RWPE2 (cell line): ENCODE results near the gene SERPINH1.
"Not testable (repeated sequence)": the region's sequence is repeated elsewhere in the genome, so short reads cannot be mapped to it uniquely, and the experiment has no call there.

Experiments used
- ATAC-seq: fragments of 200-7000 bp; cut with Tn5 transposase; 3 replicates; pipeline ENCODE4 v1.9.1; 2021; ENCODE audit warnings: low read depth
- DNase-seq: peaks from one replicate; pipeline ENCODE4 v3.0.0-alpha.2; 2020; ENCODE audit warnings: low spot score
- H3K27ac ChIP-seq: fragments of 450-650 bp; 2 replicates; pipeline ENCODE4 v1.5.1; 2017; ENCODE audit warnings: mild to moderate bottlenecking; ENCODE audit not compliant: poor library complexity, severe bottlenecking
- H3K27me3 ChIP-seq: fragments of 250-450 bp; sonication (Bioruptor Pico); 2 replicates; pipeline ENCODE4 v1.5.1; 2021; ENCODE audit warnings: mild to moderate bottlenecking, moderate library complexity; ENCODE audit not compliant: insufficient read depth, poor library complexity, severe bottlenecking
- H3K36me3 ChIP-seq: fragments of 250-450 bp; sonication (Bioruptor Pico); 2 replicates; pipeline ENCODE4 v1.5.1; 2020; ENCODE audit warnings: low read depth, mild to moderate bottlenecking, moderate library complexity
- H3K4me1 ChIP-seq: fragments of 250-450 bp; sonication (Bioruptor Pico); 2 replicates; pipeline ENCODE4 v1.5.1; 2021; ENCODE audit warnings: mild to moderate bottlenecking, moderate library complexity; ENCODE audit not compliant: insufficient read depth, poor library complexity, severe bottlenecking
- H3K4me3 ChIP-seq: fragments of 250-450 bp; sonication (Bioruptor Pico); 2 replicates; pipeline ENCODE4 v1.5.1; 2021; ENCODE audit warnings: mild to moderate bottlenecking, moderate library complexity; ENCODE audit not compliant: severe bottlenecking
- H3K9me3 ChIP-seq: fragments of 250-450 bp; sonication (Bioruptor Pico); 2 replicates; pipeline ENCODE4 v1.5.1; 2021; ENCODE audit warnings: mild to moderate bottlenecking, moderate library complexity; ENCODE audit not compliant: severe bottlenecking
- CTCF ChIP-seq: fragments of 450-650 bp; IDR thresholded peaks from one replicate; pipeline ENCODE4 v1.5.1; 2017; ENCODE audit warnings: mild to moderate bottlenecking, moderate library complexity; ENCODE audit not compliant: poor library complexity, severe bottlenecking

Gene SERPINH1

GRCh38 chr11:75583718-75584658 lies 21.9 kb downstream of the SERPINH1 start:
- Histone ChIP-seq H3K27me3 (no peaks in the 10 kb centered on the region), H3K4me1 (peaks cover 7% of the 10 kb centered on the region), H3K36me3 (no peaks in the 10 kb centered on the region), H3K4me3 (peak overlapping the region; percentile 44), H3K27ac (peak overlapping the region; percentile 33), H3K9me3 (no peaks in the 10 kb centered on the region)
- TF ChIP-seq CTCF = no peak
- ATAC-seq (peak; percentile 25), DNase-seq (no peak)

GRCh38 chr11:75584659-75585292 lies 22.7 kb downstream of the SERPINH1 start:
- not testable (repeated sequence) for H3K27ac ChIP-seq, H3K36me3 ChIP-seq, H3K4me1 ChIP-seq, H3K4me3 ChIP-seq, ATAC-seq, DNase-seq, H3K9me3 ChIP-seq, H3K27me3 ChIP-seq

- DNase-seq (no peak), ATAC-seq (no peak)
- H3K9me3 ChIP-seq = no peaks in the 10 kb centered on the region
- no peak overlapping the region for H3K4me3 ChIP-seq
- no peak for TF ChIP-seq CTCF
- no peaks in the 10 kb centered on the region for H3K27me3 ChIP-seq
- no peak overlapping the region for H3K27ac ChIP-seq
- H3K36me3 ChIP-seq = no peaks in the 10 kb centered on the region
- peaks cover 7% of the 10 kb centered on the region for H3K4me1 ChIP-seq
These were observed 23.2 kb downstream of the SERPINH1 start for GRCh38 chr11:75585293-75585670.

- Histone ChIP-seq H3K27me3 (no peaks in the 10 kb centered on the region), H3K36me3 (no peaks in the 10 kb centered on the region), H3K27ac (no peak overlapping the region), H3K4me1 (peaks cover 7% of the 10 kb centered on the region), H3K9me3 (no peaks in the 10 kb centered on the region), H3K4me3 (no peak overlapping the region)
- no peak for DNase-seq
- no peak for ATAC-seq
- TF ChIP-seq CTCF = no peak
These were observed 24.3 kb downstream of the SERPINH1 start for GRCh38 chr11:75586395-75586794.

- ATAC-seq = no peak
- no peaks in the 10 kb centered on the region for H3K27me3 ChIP-seq
- no peak overlapping the region for H3K4me3 ChIP-seq
- DNase-seq = no peak
- no peaks in the 10 kb centered on the region for H3K9me3 ChIP-seq
- H3K4me1 ChIP-seq = no peaks in the 10 kb centered on the region
- no peaks in the 10 kb centered on the region for H3K36me3 ChIP-seq
- no peak for TF ChIP-seq CTCF
- no peak overlapping the region for H3K27ac ChIP-seq
These were observed 26.0 kb downstream of the SERPINH1 start for GRCh38 chr11:75588051-75588481.
